ENCODE measurements around the gene A2M. TPM values are rescaled to one million over a fixed set of nuclear protein-coding genes. Genes with fewer than 3 reads are reported as not detected.

The A2M gene
- total and polyA plus RNA-seq, 2 donors (not counting 3 experiments of a cell fraction or from before 2014, with no cell fraction given): 11.5 to 16.9 TPM

GRCh38 chr12:9163392-9163791, 47.7 kb upstream of the A2M start:
- H3K4me2 ChIP-seq (ENCODE audit: insufficient read depth, low read length): peak overlapping the region; percentile 40
- H3K36me3 ChIP-seq (ENCODE audit: control insufficient read depth in 2 of 2, extremely low read depth in 1 of 2, insufficient read depth in 2 of 2, low read length in 2 of 2): no peaks in the 10 kb centered on the region
- FAIRE-seq (peak; percentile 82), DNase-seq (ENCODE audit: low read depth, low spot score) (peak; percentile 93)
- no peaks in the 10 kb centered on the region for H3K27me3 ChIP-seq (ENCODE audit: control insufficient read depth in 2 of 2, insufficient read depth in 2 of 2, low read length in 2 of 2)
- POLR2A ChIA-PET: interaction anchor here (0.6 to 0.7 kb wide), 2 partner anchors 285 to 466 kb away, joined by 3 read pairs; no protein-coding TSS in a partner anchor
- no TSS peak for BruUV-seq (replicated peaks)
- no peak overlapping the region for H3K9ac ChIP-seq (replicated peaks; ENCODE audit: extremely low read depth, insufficient read depth, low read length)
- H3K9me3 ChIP-seq (replicated peaks; ENCODE audit: control insufficient read depth, insufficient read depth, low read length): no peaks in the 10 kb centered on the region
- peaks cover 34% of the 10 kb centered on the region for H3K4me1 ChIP-seq (ENCODE audit: control insufficient read depth, extremely low read depth, insufficient read depth, low read length)
- CTCF ChIA-PET: interaction anchor here (0.9 to 1.5 kb wide), 3 partner anchors 10 to 30 kb away, joined by 4 to 6 read pairs (median 5); no protein-coding TSS in a partner anchor
- no peak overlapping the region for H2AFZ ChIP-seq (ENCODE audit: low read depth, low read length)
- peak; percentile 45 for TF ChIP-seq POLR2A (IDR thresholded peaks at IDR 0.05; ENCODE audit: low read depth, low read length)
- no peak for TF ChIP-seq MYC (IDR thresholded peaks at IDR 0.05; ENCODE audit: low read depth, low read length)
- TF ChIP-seq FOS (IDR thresholded peaks at IDR 0.05; ENCODE audit: borderline replicate concordance, insufficient read depth, low read length): peak; percentile 31
- TF ChIP-seq POLR2AphosphoS5 (IDR thresholded peaks at IDR 0.05; ENCODE audit: insufficient read depth, low read depth, low read length): peak; percentile 69
- TF ChIP-seq GATA2 (IDR thresholded peaks at IDR 0.05; ENCODE audit: insufficient read depth, insufficient read length, low read depth, low read length): peak; percentile 53
- TF ChIP-seq EZH2 (IDR thresholded peaks at IDR 0.05; ENCODE audit: borderline replicate concordance, low read depth, low read length, severe bottlenecking): no peak
- TF ChIP-seq MAX (IDR thresholded peaks at IDR 0.05; ENCODE audit: insufficient read depth, insufficient read length): no peak
- peak; percentile 76 for TF ChIP-seq JUN (IDR thresholded peaks at IDR 0.05; ENCODE audit: borderline replicate concordance, insufficient read depth, insufficient read length, low read depth)
- no peaks in the 10 kb centered on the region for H3K79me2 ChIP-seq (ENCODE audit: control insufficient read depth, insufficient read depth, low read length)
- H3K9me1 ChIP-seq (replicated peaks; ENCODE audit: control insufficient read depth, extremely low read depth, insufficient read depth, low read length): no peaks in the 10 kb centered on the region
- dilution Hi-C loops (cut with MboI; ENCODE audit: extremely low pct_ligation_motif_present, low sequenced_read_pairs) (no loop called here), intact Hi-C loops (cut with micrococcal nuclease) (loop anchor here (1.0 to 10.0 kb wide), 3 partner anchors 14 to 99 kb away; partner anchors contain the start of gene A2M)
- no peaks in the 10 kb centered on the region for H4K20me1 ChIP-seq (replicated peaks; ENCODE audit: control insufficient read depth, extremely low read depth, insufficient read depth, low read length)
- H3K27ac ChIP-seq (ENCODE audit: insufficient read depth, low read depth, low read length): peak overlapping the region; percentile 81
- no peak overlapping the region for H3K4me3 ChIP-seq (replicated peaks in 1 of 3; ENCODE audit: insufficient read depth in 1 of 3, low read depth in 1 of 3, low read length in 3 of 3)

DNA sequence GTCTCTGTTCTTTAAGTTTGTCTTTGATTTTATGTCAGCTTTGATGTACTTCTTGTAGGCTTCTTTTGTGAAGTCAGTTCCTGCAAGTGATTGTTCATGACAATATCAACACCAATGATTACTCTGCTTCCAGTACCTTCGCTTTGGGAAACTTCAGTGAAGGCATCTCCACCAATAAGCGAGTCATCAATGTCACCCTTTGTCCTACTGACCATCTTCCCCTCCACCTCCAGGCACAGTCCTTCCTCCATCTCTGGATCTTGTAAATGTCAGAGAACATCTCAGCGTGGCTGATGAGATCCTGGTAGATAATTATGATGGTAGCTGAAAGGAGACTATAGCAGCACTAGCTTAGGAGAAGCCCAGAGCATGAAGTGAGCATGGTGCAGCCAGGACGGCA, 40.4 kb upstream of the A2M start:
- no peak for DNase-seq (ENCODE audit: low read depth, low spot score)
- no TSS peak for BruUV-seq (replicated peaks)
- no peak overlapping the region for H2AFZ ChIP-seq (ENCODE audit: low read depth, low read length)

More for the DNA sequence above, 40.4 kb upstream of the A2M start:
- H3K9me1 ChIP-seq (replicated peaks; ENCODE audit: control insufficient read depth, extremely low read depth, insufficient read depth, low read length): no peaks in the 10 kb centered on the region
- intact Hi-C loops (cut with micrococcal nuclease): no loop called here
- no peak for FAIRE-seq
- H3K27me3 ChIP-seq (ENCODE audit: control insufficient read depth in 2 of 2, insufficient read depth in 2 of 2, low read length in 2 of 2): no peaks in the 10 kb centered on the region
- no peak overlapping the region for H3K27ac ChIP-seq (ENCODE audit: insufficient read depth, low read depth, low read length)
- no peaks in the 10 kb centered on the region for H3K9me3 ChIP-seq (replicated peaks; ENCODE audit: control insufficient read depth, insufficient read depth, low read length)
- H3K4me3 ChIP-seq (replicated peaks in 1 of 3; ENCODE audit: insufficient read depth in 1 of 3, low read depth in 1 of 3, low read length in 3 of 3): no peak overlapping the region
- H4K20me1 ChIP-seq (replicated peaks; ENCODE audit: control insufficient read depth, extremely low read depth, insufficient read depth, low read length): no peaks in the 10 kb centered on the region
- H3K79me2 ChIP-seq (ENCODE audit: control insufficient read depth, insufficient read depth, low read length): no peaks in the 10 kb centered on the region
- POLR2A ChIA-PET: no interaction called here
- dilution Hi-C loops (cut with MboI; ENCODE audit: extremely low pct_ligation_motif_present, low sequenced_read_pairs): no loop called here
- TF ChIP-seq EZH2 (IDR thresholded peaks at IDR 0.05; ENCODE audit: borderline replicate concordance, low read depth, low read length, severe bottlenecking) (no peak), GATA2 (IDR thresholded peaks at IDR 0.05; ENCODE audit: insufficient read depth, insufficient read length, low read depth, low read length) (no peak), FOS (IDR thresholded peaks at IDR 0.05; ENCODE audit: borderline replicate concordance, insufficient read depth, low read length) (no peak), POLR2A (IDR thresholded peaks at IDR 0.05; ENCODE audit: low read depth, low read length) (no peak), POLR2AphosphoS5 (IDR thresholded peaks at IDR 0.05; ENCODE audit: insufficient read depth, low read depth, low read length) (no peak), MAX (IDR thresholded peaks at IDR 0.05; ENCODE audit: insufficient read depth, insufficient read length) (no peak), JUN (IDR thresholded peaks at IDR 0.05; ENCODE audit: borderline replicate concordance, insufficient read depth, insufficient read length, low read depth) (no peak), MYC (IDR thresholded peaks at IDR 0.05; ENCODE audit: low read depth, low read length) (no peak), CTCF (IDR thresholded peaks at IDR 0.05; ENCODE audit: extremely low read depth in 1 of 2, insufficient read depth in 1 of 2, low read depth in 1 of 2, low read length in 2 of 2) (no peak)
- H3K9ac ChIP-seq (replicated peaks; ENCODE audit: extremely low read depth, insufficient read depth, low read length): no peak overlapping the region
- H3K36me3 ChIP-seq (ENCODE audit: control insufficient read depth in 2 of 2, extremely low read depth in 1 of 2, insufficient read depth in 2 of 2, low read length in 2 of 2): no peaks in the 10 kb centered on the region
- CTCF ChIA-PET: interaction anchor here (0.8 to 0.9 kb wide), 2 partner anchors 12 to 13 kb away, joined by 3 read pairs; no protein-coding TSS in a partner anchor
- H3K4me1 ChIP-seq (ENCODE audit: control insufficient read depth, extremely low read depth, insufficient read depth, low read length): no peaks in the 10 kb centered on the region
- H3K4me2 ChIP-seq (ENCODE audit: insufficient read depth, low read length): no peak overlapping the region
